HEK293T (cell line): ENCODE data around the gene OTOL1.
"Not testable (repeated sequence)": the region's sequence is repeated elsewhere in the genome, so short reads cannot be mapped to it uniquely, and the experiment has no call there.

Experiments
- CTCF ChIA-PET: fragments of 350-600 bp; formaldehyde crosslinking; extraction: SDS; loops from one replicate; lab custom pipeline; 2021; ENCODE audit warnings: antibody characterized with exemption, inconsistent platforms; lab: Yijun Ruan, JAX
- POLR2A ChIA-PET: fragments of 350-600 bp; formaldehyde crosslinking; extraction: SDS; loops from one replicate; lab custom pipeline; 2020; ENCODE audit warnings: antibody characterized with exemption, inconsistent platforms; lab: Yijun Ruan, JAX
- DNase-seq: peaks from one replicate; pipeline ENCODE4 v3.0.0; 2012; ENCODE audit warnings: mixed read lengths; ENCODE audit errors: extremely low spot score
- ARNT ChIP-seq: fragments of 450-650 bp; IDR thresholded peaks from 2 replicates; pipeline ENCODE4 v1.6.1; 2017; ENCODE audit warnings: mild to moderate bottlenecking
- BHLHE40 ChIP-seq: fragments of 450-650 bp; IDR thresholded peaks from 2 replicates; pipeline ENCODE4 v1.6.1; 2016; ENCODE audit warnings: mild to moderate bottlenecking, moderate library complexity, borderline replicate concordance
- CTBP1 ChIP-seq: fragments of 450-650 bp; IDR thresholded peaks from 2 replicates; pipeline ENCODE4 v1.6.1; 2016; ENCODE audit warnings: borderline replicate concordance
- ELF4 ChIP-seq: fragments of 450-650 bp; IDR thresholded peaks from 2 replicates; pipeline ENCODE4 v1.6.1; 2017; ENCODE audit warnings: antibody characterized with exemption
- FOXA1 ChIP-seq: fragments of 450-650 bp; IDR thresholded peaks from 2 replicates; pipeline ENCODE4 v1.6.1; 2016; ENCODE audit warnings: mild to moderate bottlenecking
- FOXK2 ChIP-seq: fragments of 450-650 bp; IDR thresholded peaks from 2 replicates; pipeline ENCODE4 v1.6.1; 2016; ENCODE audit warnings: mild to moderate bottlenecking
- FOXM1 ChIP-seq: fragments of 450-650 bp; IDR thresholded peaks from 2 replicates; pipeline ENCODE4 v1.6.1; 2017; ENCODE audit warnings: mild to moderate bottlenecking, borderline replicate concordance
- HDGF ChIP-seq: fragments of 450-650 bp; IDR thresholded peaks from 2 replicates; pipeline ENCODE4 v1.6.1; 2017; ENCODE audit warnings: antibody characterized with exemption, borderline replicate concordance
- L3MBTL2 ChIP-seq: fragments of 450-650 bp; conservative IDR thresholded peaks from 2 replicates; pipeline ENCODE4 v1.6.1; 2016; ENCODE audit warnings: mild to moderate bottlenecking
- LEF1 ChIP-seq: fragments of 450-650 bp; IDR thresholded peaks from 2 replicates; pipeline ENCODE4 v1.6.1; 2017; ENCODE audit warnings: mild to moderate bottlenecking, borderline replicate concordance
- NFRKB ChIP-seq: fragments of 450-650 bp; IDR thresholded peaks from 2 replicates; pipeline ENCODE4 v1.6.1; 2016; ENCODE audit warnings: mild to moderate bottlenecking, moderate library complexity
- SP1 ChIP-seq: fragments of 450-650 bp; IDR thresholded peaks from 2 replicates; pipeline ENCODE4 v1.6.1; 2017
- SUZ12 ChIP-seq: fragments of 450-650 bp; IDR thresholded peaks from 2 replicates; pipeline ENCODE4 v1.6.1; 2016; ENCODE audit warnings: mild to moderate bottlenecking
- TARDBP ChIP-seq: fragments of 450-650 bp; IDR thresholded peaks from 2 replicates; pipeline ENCODE4 v1.6.1; 2016
- ZNF384 ChIP-seq: fragments of 450-650 bp; IDR thresholded peaks from 2 replicates; pipeline ENCODE4 v1.6.1; 2016
- TF ChIP-seq, protein P1 (sequence below): fragments of 450-650 bp; IDR thresholded peaks from 2 replicates; pipeline ENCODE4 v1.6.1; 2016

The OTOL1 gene

DNA sequence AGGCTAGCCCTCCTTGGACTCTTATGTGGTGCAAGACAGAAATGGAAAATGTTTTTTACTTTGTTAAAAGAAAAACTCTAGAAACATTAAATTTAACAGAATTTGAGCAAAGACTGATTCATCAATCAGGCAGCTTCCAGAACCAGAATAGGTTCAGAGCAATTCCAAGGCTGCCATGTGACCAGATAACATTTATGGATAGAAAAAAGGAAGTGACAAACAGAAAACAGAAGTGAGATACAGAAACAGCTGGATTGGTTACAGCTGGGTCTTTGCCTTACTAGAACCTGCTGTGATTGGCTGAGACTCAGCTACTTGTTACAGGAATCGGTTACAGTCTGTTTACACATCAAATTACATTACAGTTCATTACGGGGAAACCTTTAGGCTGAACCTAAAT, 22.5 kb upstream of the OTOL1 start:
- TF ChIP-seq ZNF384 (no peak), TARDBP (no peak)
- DNase-seq = no peak
- POLR2A ChIA-PET = no interaction called here
- CTCF ChIA-PET = no interaction called here

DNA sequence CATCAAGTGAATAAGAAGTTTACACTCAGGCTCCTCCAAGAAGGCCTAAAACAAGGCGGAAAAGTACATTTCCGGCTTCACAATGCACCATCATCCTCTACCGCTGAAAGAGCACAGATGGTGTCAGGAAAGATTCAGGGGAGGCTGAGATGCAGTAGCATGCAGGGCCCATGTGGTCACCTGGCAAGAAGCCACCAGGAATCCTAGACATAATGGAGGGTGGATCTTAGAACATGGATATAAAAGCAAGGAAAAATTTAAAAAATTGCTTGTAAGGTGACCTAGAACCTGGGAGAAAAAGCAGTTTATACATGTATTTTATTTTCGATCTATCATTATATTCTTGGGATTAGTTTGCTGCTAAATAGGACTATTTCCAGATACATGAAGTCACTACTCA, 21.9 kb upstream of the OTOL1 start:
- ChIA-PET POLR2A (no interaction called here), CTCF (no interaction called here)
- TF ChIP-seq, protein P1, sequence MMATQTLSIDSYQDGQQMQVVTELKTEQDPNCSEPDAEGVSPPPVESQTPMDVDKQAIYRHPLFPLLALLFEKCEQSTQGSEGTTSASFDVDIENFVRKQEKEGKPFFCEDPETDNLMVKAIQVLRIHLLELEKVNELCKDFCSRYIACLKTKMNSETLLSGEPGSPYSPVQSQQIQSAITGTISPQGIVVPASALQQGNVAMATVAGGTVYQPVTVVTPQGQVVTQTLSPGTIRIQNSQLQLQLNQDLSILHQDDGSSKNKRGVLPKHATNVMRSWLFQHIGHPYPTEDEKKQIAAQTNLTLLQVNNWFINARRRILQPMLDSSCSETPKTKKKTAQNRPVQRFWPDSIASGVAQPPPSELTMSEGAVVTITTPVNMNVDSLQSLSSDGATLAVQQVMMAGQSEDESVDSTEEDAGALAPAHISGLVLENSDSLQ = no peak
- no peak for TF ChIP-seq CTBP1
- no peak for TF ChIP-seq FOXK2
- no peak for TF ChIP-seq BHLHE40
- no peak for TF ChIP-seq FOXA1
- no peak for TF ChIP-seq SUZ12
- no peak for TF ChIP-seq ARNT
- no peak for TF ChIP-seq NFRKB
- DNase-seq = no peak

DNA sequence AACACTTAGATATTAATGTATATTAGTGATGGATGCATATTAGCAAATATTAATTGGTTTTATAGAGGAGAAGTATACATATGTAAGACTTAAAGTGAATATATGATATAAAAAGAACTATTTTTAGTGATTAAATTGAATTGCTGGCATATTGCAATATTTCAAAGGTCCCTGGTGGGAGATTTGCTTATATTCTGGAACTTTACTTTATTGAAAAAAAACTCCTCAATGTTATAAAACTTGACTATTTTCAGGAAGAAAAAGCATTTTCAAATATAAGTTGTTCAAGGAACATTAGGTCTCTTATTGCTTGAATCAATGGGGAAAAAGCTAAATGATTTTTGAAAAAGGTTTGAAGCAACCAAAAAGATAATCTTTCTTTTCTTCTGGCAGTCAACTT, 21.4 kb upstream of the OTOL1 start:
- ChIA-PET CTCF (no interaction called here), POLR2A (no interaction called here)
- TF ChIP-seq FOXM1 = no peak
- TF ChIP-seq CTBP1 = no peak
- no peak for TF ChIP-seq LEF1
- TF ChIP-seq L3MBTL2 = no peak
- no peak for TF ChIP-seq BHLHE40
- TF ChIP-seq HDGF = no peak
- TF ChIP-seq TARDBP = no peak
- no peak for TF ChIP-seq SP1
- TF ChIP-seq NFRKB = no peak
- no peak for DNase-seq

DNA sequence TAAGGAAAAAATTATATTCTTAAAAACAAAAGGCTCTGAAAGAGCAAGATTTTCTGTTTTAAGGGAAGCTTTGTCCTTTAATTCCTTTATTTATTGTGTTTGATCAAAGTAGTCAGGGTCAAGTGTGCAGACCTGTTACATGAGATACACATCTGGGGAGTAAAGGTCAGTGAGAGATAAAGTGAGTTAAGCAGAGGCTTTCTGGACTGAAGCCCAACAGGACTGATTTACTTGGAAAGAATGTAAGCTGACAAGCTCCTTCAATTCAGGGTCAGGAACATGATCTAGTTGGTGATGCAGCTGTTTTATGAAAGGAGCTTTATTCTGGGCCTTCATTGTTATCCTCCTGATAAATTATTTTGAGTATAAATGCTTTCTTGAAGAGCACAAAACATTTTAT, 20.7 kb upstream of the OTOL1 start:
- ChIA-PET CTCF (no interaction called here), POLR2A (no interaction called here)
- DNase-seq = no peak
- TF ChIP-seq L3MBTL2 (no peak), BHLHE40 (no peak), TARDBP (no peak), FOXM1 (no peak), FOXA1 (no peak), CTBP1 (no peak), FOXK2 (no peak), ARNT (no peak)
- TF ChIP-seq, protein P1 = no peak

DNA sequence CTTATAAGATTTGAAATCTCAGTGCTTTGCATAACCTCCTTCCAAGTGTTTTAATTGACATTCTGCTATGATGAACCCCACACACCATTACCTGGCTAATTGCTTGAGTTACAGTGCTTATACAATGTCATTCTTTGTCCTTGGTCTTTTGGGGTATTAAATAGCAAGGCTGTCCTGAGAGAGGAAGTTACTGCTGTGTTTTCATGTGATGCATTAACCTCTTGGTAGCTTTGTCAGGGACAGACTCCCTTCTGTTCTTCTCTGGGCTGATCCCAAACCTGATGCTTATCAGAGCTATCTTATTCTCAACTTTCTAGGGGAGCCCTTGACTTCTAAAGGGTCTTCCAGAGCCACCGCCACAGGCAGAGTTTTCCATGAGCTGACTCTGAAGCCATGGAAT, 12.4 kb upstream of the OTOL1 start:
- TF ChIP-seq CTBP1 = no peak
- no peak for TF ChIP-seq ELF4
- TF ChIP-seq SUZ12 = no peak
- TF ChIP-seq FOXA1 = no peak
- TF ChIP-seq ARNT = no peak
- TF ChIP-seq LEF1 = no peak
- TF ChIP-seq HDGF = no peak
- no peak for TF ChIP-seq FOXK2
- no peak for DNase-seq
- CTCF ChIA-PET = no interaction called here
- POLR2A ChIA-PET = no interaction called here

DNA sequence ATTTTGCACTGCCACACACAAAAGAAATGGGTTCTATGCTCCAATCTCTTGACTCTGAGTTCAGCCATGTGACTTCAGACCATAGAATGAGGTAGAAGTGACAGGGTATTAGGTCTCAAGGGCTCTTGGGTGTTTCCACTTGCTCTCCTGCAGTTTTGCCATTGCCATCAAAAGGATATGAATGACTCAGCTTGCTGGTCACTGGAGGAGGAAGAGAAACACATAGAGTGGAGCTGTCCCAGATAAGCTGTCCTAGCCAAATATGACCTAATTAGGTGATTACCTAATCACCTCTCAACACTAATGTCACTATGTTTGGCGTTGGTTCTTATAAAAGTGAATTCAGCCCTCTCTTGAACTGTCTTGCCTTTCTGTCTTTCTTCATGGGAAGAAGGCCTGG, 8.3 kb upstream of the OTOL1 start:
- POLR2A ChIA-PET, CTCF ChIA-PET, DNase-seq: not testable (repeated sequence)

DNA sequence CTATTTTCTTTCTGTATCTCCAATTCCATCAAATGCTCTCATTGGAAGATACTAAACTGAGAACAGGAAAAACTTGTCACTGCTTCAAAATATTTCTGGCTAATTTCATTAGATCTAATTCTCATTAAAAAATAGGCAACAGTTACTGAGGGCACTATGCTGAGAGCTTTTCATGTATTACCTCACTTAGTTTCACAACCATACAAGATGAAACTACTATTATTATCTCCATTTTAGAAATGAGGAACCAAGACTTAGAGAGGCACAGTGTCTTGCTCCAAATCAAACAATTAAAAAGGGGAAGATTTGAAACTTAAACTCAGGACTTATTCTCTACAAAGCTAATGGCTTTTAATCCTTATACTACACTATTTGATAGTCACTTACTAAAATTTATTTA, 7.2 kb upstream of the OTOL1 start:
- no peak for TF ChIP-seq SP1
- TF ChIP-seq CTBP1 = no peak
- no peak for TF ChIP-seq HDGF
- no peak for TF ChIP-seq SUZ12
- no peak for TF ChIP-seq ARNT
- no peak for TF ChIP-seq L3MBTL2
- no peak for TF ChIP-seq NFRKB
- TF ChIP-seq FOXK2 = no peak
- no peak for TF ChIP-seq ZNF384
- no peak for TF ChIP-seq FOXM1
- TF ChIP-seq ELF4 = no peak
- no peak for TF ChIP-seq FOXA1
- TF ChIP-seq, protein P1 = no peak
- ChIA-PET CTCF (no interaction called here), POLR2A (no interaction called here)
- no peak for DNase-seq

DNA sequence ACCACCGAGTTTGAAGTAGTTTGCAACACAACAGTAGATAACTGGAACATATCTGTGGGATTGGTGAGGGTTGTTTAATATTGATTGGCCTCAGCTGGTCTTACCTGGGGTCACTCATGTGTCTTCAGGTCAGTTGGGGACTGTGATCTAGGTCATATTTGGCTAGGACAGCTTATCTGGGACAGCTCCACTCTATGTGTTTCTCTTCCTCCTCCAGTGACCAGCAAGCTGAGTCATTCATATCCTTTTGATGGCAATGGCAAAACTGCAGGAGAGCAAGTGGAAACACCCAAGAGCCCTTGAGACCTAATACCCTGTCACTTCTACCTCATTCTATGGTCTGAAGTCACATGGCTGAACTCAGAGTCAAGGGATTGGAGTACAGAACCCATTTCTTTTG, 5.8 kb upstream of the OTOL1 start:
- CTCF ChIA-PET, POLR2A ChIA-PET, DNase-seq: not testable (repeated sequence)
